Measurements from ENCODE around the gene PER1. TPM values are rescaled to one million over a fixed set of nuclear protein-coding genes. Genes with fewer than 3 reads are reported as not detected.

PER1 gene
- total and polyA plus RNA-seq, 2 of the 4 experiments (the other 2 are of a cell fraction), result 3.4 to 10.5 TPM

DNA sequence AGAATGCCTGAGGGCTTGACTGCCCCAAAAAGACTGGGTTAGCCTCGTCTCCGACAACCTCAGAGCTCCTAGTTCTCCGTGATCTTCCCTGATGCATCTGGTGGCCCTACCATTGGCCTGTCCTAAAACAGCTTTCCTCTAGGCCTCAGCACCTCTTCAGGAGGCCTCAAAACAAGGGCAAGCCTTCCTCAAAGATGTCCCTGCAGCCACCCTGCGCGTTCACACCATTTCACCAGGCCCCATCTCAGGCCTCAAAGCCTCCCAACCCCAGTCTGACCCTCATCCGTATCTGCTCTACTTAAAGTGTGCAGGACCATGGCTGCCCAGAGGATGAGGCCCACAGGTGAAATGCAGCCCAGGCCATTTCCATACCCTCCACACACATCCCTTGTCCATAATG, 41.3 kb downstream of the PER1 start:
- intact Hi-C loops (cut with micrococcal nuclease), result no loop called here
- Histone ChIP-seq H3K4me3 (ENCODE audit: insufficient read depth, low read depth, low read length) (no peak overlapping the region), H3K79me1 (ENCODE audit: low read depth in 1 of 2, low read length in 2 of 2) (no peaks in the 10 kb centered on the region), H2AK9ac (replicated peaks; ENCODE audit: low read depth, low read length, poor library complexity) (no peak overlapping the region), H2BK20ac (ENCODE audit: low read depth, low read length) (no peak overlapping the region), H2AFZ (replicated peaks; ENCODE audit: low read length, poor library complexity) (no peak overlapping the region), H3K9ac (ENCODE audit: low read depth, low read length) (no peak overlapping the region), H3K36me3 (ENCODE audit: control insufficient read depth, insufficient read depth, low read length) (no peaks in the 10 kb centered on the region), H3K23ac (ENCODE audit: low read depth, low read length) (no peak overlapping the region), H2BK5ac (ENCODE audit: low read depth, low read length, poor library complexity, severe bottlenecking) (no peak overlapping the region), H3K56ac (ENCODE audit: extremely low read depth, insufficient read depth, low read length) (no peak overlapping the region), H2BK120ac (ENCODE audit: low read depth, low read length) (no peak overlapping the region), H3K18ac (ENCODE audit: low read depth, low read length) (no peak overlapping the region), H3K4ac (ENCODE audit: low read depth, low read length) (no peak overlapping the region), H2AK5ac (ENCODE audit: low read depth, low read length) (no peak overlapping the region), H4K91ac (ENCODE audit: insufficient read depth, low read depth, low read length) (no peak overlapping the region), H3K4me2 (ENCODE audit: low read depth, low read length) (no peak overlapping the region), H3K27ac (ENCODE audit: insufficient read depth, low read length) (no peak overlapping the region), H2BK15ac (ENCODE audit: low read depth, low read length) (no peak overlapping the region), H3K9me1 (ENCODE audit: insufficient read depth, low read length) (no peaks in the 10 kb centered on the region), H4K5ac (ENCODE audit: low read depth, low read length) (no peak overlapping the region), H4K20me1 (ENCODE audit: insufficient read depth, low read length) (no peaks in the 10 kb centered on the region), H3K4me1 (ENCODE audit: control insufficient read depth, insufficient read depth, low read length) (peaks cover 2% of the 10 kb centered on the region; the same call in 1 of the 2 replicates), H3K27me3 (ENCODE audit: control insufficient read depth, insufficient read depth, low read length) (peaks cover 73% of the 10 kb centered on the region), H4K8ac (ENCODE audit: low read depth in 2 of 2, low read length in 2 of 2) (no peak overlapping the region), H3K14ac (replicated peaks; ENCODE audit: low read depth, low read length) (no peak overlapping the region), H3K9me3 (ENCODE audit: control insufficient read depth, insufficient read depth, low read length) (no peaks in the 10 kb centered on the region)
- dilution Hi-C loops (cut with HindIII; ENCODE audit: low sequenced_read_pairs, unreplicated experiment), result loop anchor here (25.0 kb wide), 1 partner anchor 126 kb away; the partner anchor contains the start of genes CTC1 and PFAS
- ATAC-seq (ENCODE audit: low read depth), result no peak
- TF ChIP-seq, protein P1, sequence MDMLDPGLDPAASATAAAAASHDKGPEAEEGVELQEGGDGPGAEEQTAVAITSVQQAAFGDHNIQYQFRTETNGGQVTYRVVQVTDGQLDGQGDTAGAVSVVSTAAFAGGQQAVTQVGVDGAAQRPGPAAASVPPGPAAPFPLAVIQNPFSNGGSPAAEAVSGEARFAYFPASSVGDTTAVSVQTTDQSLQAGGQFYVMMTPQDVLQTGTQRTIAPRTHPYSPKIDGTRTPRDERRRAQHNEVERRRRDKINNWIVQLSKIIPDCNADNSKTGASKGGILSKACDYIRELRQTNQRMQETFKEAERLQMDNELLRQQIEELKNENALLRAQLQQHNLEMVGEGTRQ (IDR thresholded peaks at IDR 0.05; ENCODE audit: low read depth, low read length), result no peak
- TF ChIP-seq FOS (IDR thresholded peaks at IDR 0.05; ENCODE audit: low read depth, low read length), result no peak
- no peak for TF ChIP-seq MAZ (IDR thresholded peaks at IDR 0.05; ENCODE audit: borderline replicate concordance, low read depth, low read length)
- no peak for TF ChIP-seq NFE2L2 (IDR thresholded peaks at IDR 0.05; ENCODE audit: low read depth, low read length)
- TF ChIP-seq CEBPB (IDR thresholded peaks at IDR 0.05; ENCODE audit: low read depth, low read length), result no peak
- no peak for TF ChIP-seq POLR2A (IDR thresholded peaks at IDR 0.05; ENCODE audit: low read depth, low read length)
- TF ChIP-seq CHD1 (IDR thresholded peaks at IDR 0.05; ENCODE audit: low read depth, low read length), result no peak
- TF ChIP-seq SMC3 (IDR thresholded peaks at IDR 0.05; ENCODE audit: low read depth, low read length), result no peak
- TF ChIP-seq BHLHE40 (IDR thresholded peaks at IDR 0.05; ENCODE audit: low read depth, low read length), result no peak
- no peak for DNase-seq
- POLR2A ChIA-PET (ENCODE audit: unreplicated experiment), result no interaction called here
- BruUV-seq (replicated peaks), result no TSS peak
- CTCF ChIA-PET, result interaction anchor here (0.5 to 1.4 kb wide), 2 partner anchors 8 to 102 kb away, joined by 3 to 7 read pairs; no protein-coding TSS in a partner anchor
- in situ Hi-C loops (cut with MboI; ENCODE audit: low sequenced_read_pairs), result no loop called here
- 77% methylated on average over 4 of the region's 6 CpGs; no CpG with 5 or more reads in 1 of the 2 experiments for WGBS, 2 experiments (ENCODE audit: extremely low coverage in 2 of 2, insufficient read length in 1 of 2)

Measured in IMR-90 (cell line).